Neural cell (in vitro differentiated cells): Measurements from ENCODE around the gene SMIM31. TPM values are rescaled to one million over a fixed set of nuclear protein-coding genes. Genes with fewer than 3 reads are reported as not detected.

Experiments
- polyA plus RNA-seq: library from polyadenylated mRNA; depleted of rRNA; stranded (reverse); fragments of >200 nt; gene quantifications from 2 replicates; pipeline ENCODE4 v1.2.3, GENCODE V29; 2014
- small RNA-seq, 3 experiments: library from RNA; depleted of rRNA; stranded (forward); fragments of <200 nt; gene quantifications; one replicate each; pipeline ENCODE3, GENCODE V24; 2012

The SMIM31 gene
- polyA plus RNA-seq, 1 donor from 2014 or later, result not detected

Small RNA genes lying within 50 kb of the gene (small RNA-seq; reads per million reads assigned to genes)
- gene RNU6-668P, result 0 reads per million in 3 experiments

Other genes starting within 250 kb of the SMIM31 start
- not detected in 2 replicates for gene APELA, start 123.0 kb downstream of the SMIM31 start, polyA plus RNA-seq
- gene TRIM61, start 223.5 kb downstream of the SMIM31 start, polyA plus RNA-seq, result not detected in 2 replicates